K562 (cell line): Measurements from ENCODE around the gene ARPC4. TPM values are rescaled to one million over a fixed set of nuclear protein-coding genes. Genes with fewer than 3 reads are reported as not detected.
A peak's percentile ranks its signal among the peaks of the same experiment; 100 is the strongest.

ENCODE experiments used
- CBX3 ChIP-seq, 2 experiments: IDR thresholded peaks; 1 replicate in 1 of 2; 2 replicates in 1 of 2; pipeline ENCODE4 v1.6.1; 2012; ENCODE audit warnings: inconsistent platforms in 2 of 2, low read length in 2 of 2, borderline replicate concordance in 1 of 2, control low read depth in 1 of 2
- CHCHD3 ChIP-seq: fragments of 250-450 bp; sonication (Bioruptor Pico); IDR thresholded peaks from 2 replicates; pipeline ENCODE4 v2.1.2; 2022; ENCODE audit warnings: mild to moderate bottlenecking
- E2F6 ChIP-seq, 2 experiments: IDR thresholded peaks; 2 replicates each; pipeline ENCODE4 v1.6.1; 2011; ENCODE audit warnings: borderline replicate concordance in 1 of 2, control low read depth in 1 of 2, low read depth in 1 of 2, low read length in 1 of 2, mild to moderate bottlenecking in 1 of 2, mixed read lengths in 1 of 2, moderate library complexity in 1 of 2; ENCODE audit not compliant: insufficient read depth in 1 of 2, insufficient read length in 1 of 2, poor library complexity in 1 of 2, severe bottlenecking in 1 of 2; ENCODE audit errors: extremely low read depth in 1 of 2
- EWSR1 ChIP-seq: fragments of 450-650 bp; IDR thresholded peaks from 2 replicates; pipeline ENCODE4 v1.6.1; 2018; ENCODE audit warnings: borderline replicate concordance, mild to moderate bottlenecking, low read depth, moderate library complexity; ENCODE audit not compliant: partially characterized antibody
- PHF21A ChIP-seq: fragments of 450-650 bp; IDR thresholded peaks from 2 replicates; pipeline ENCODE4 v1.6.1; 2017; ENCODE audit warnings: low read depth, borderline replicate concordance
- RBBP5 ChIP-seq: fragments of 200-600 bp; sonication (generic); IDR thresholded peaks from 2 replicates; pipeline ENCODE4 v1.6.1; 2012; ENCODE audit warnings: borderline replicate concordance, mild to moderate bottlenecking, low read length, control low read depth, inconsistent platforms; ENCODE audit not compliant: insufficient read depth, poor library complexity, severe bottlenecking
- RREB1 ChIP-seq: fragments of 250-450 bp; sonication (Bioruptor Pico); IDR thresholded peaks from 2 replicates; pipeline ENCODE4 v1.4.0; 2020
- SMAD1 ChIP-seq: fragments of 150-350 bp; IDR thresholded peaks from 2 replicates; pipeline ENCODE4 v1.6.1; 2014; ENCODE audit warnings: low read length, low read depth; ENCODE audit not compliant: partially characterized antibody
- SRSF9 ChIP-seq: fragments of 200-400 bp; formaldehyde crosslinking; IDR thresholded peaks from 2 replicates; pipeline ENCODE4 v1.6.1; 2017; ENCODE audit warnings: low read depth, low read length, borderline replicate concordance
- TEAD4 ChIP-seq, 2 experiments: sonication (generic) in 1 of 2; formaldehyde crosslinking in 1 of 2; IDR thresholded peaks; 2 replicates each; pipeline versions ENCODE4 v1.6.1 to v1.8.0; 2012 to 2022; ENCODE audit warnings: borderline replicate concordance in 1 of 2, inconsistent platforms in 1 of 2, low read length in 1 of 2, mild to moderate bottlenecking in 1 of 2, missing genetic modification reagents in 1 of 2
- ZBTB1 ChIP-seq: sonication (generic); formaldehyde crosslinking; IDR thresholded peaks from 2 replicates; pipeline ENCODE4 v1.8.1; 2023; ENCODE audit warnings: missing genetic modification reagents, low read depth, mild to moderate bottlenecking, borderline replicate concordance
- ZBTB33 ChIP-seq: sonication (generic); formaldehyde crosslinking; IDR thresholded peaks from 2 replicates; pipeline ENCODE4 v1.8.1; 2023; ENCODE audit warnings: mild to moderate bottlenecking, missing genetic modification reagents
- ZNF224 ChIP-seq: sonication (generic); formaldehyde crosslinking; IDR thresholded peaks from 2 replicates; pipeline ENCODE4 v1.8.0; 2022; ENCODE audit warnings: mild to moderate bottlenecking, missing genetic modification reagents
- polyA plus RNA-seq, 8 experiments: library from polyadenylated mRNA; depleted of rRNA in 4 of 8; stranded (reverse) in 5 of 8; unstranded in 3 of 8; fragments of >200 nt; fragmentation: Nextera tagmentation in 2 of 8; fragmentation: Illumina TruSeq in 1 of 8; extraction: Ambion mirVana in 2 of 8; extraction: Trizol in 1 of 8; gene quantifications; 2 replicates each; pipeline versions ENCODE4 v1.2.1 to v1.2.3, GENCODE V29; 2011 to 2014; ENCODE audit warnings: inconsistent platforms in 1 of 8, missing spikeins in 1 of 8
- total RNA-seq, 7 experiments: library from RNA; depleted of rRNA in 6 of 7; stranded (reverse); fragments of >200 nt in 6 of 7; fragmentation: Illumina TruSeq in 2 of 7; extraction: Trizol in 2 of 7; gene quantifications; 2 replicates each; pipeline versions ENCODE4 v1.2.1 to v1.2.3, GENCODE V29; 2011 to 2021; ENCODE audit warnings: low replicate concordance in 1 of 7
- TF ChIP-seq, protein P1 (sequence below): fragments of 450-650 bp; IDR thresholded peaks from 2 replicates; pipeline ENCODE4 v1.6.1; 2016

The ARPC4 gene
- total and polyA plus RNA-seq, 9 of the 15 experiments (the other 6 are each of a cell fraction or from before 2014, with no cell fraction given), result 20.1 to 153 (median 119) TPM

DNA sequence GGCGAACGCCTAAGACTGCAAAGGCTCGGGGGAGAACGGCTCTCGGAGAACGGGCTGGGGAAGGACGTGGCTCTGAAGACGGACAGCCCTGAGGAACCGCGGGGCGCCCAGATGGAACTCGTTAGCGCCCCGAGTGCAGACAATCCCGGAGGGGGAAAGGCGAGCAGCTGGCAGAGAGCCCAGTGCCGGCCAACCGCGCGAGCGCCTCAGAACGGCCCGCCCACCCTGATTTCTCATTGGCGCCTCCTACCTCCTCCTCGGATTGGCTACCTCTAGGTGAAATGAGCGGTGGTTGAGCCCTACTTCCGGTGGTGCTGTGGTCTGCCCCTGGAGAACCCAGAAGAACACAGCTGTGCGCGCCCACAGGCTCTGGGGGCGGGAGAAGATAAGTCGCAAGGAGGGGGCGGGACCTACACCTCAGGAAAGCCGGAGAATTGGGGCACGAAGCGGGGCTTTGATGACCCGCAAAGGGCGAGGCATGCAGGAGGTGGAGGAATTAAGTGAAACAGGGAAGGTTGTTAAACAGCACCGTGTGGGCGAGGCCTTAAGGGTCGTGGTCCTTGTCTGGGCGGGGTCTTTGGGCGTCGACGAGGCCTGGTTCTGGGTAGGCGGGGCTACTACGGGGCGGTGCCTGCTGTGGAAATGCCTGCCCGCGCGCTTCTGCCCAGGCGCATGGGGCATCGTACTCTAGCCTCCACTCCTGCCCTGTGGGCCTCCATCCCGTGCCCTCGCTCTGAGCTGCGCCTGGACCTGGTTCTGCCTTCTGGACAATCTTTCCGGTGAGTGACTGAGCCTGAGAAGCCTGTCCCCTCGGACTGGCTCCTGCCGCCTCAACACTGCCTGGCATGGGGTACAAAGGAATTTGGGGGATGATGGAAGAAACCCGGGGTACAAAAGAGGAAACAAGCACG, 43.0 kb upstream of the ARPC4 start, which contains the start of gene OGG1 (continued):
- TF ChIP-seq RREB1 (CRISPR knock-in tag) (no peak), SRSF9 (no peak), EWSR1 (no peak), E2F6 (IDR thresholded peaks at IDR 0.05; ENCODE audit: borderline replicate concordance in 1 of 2, extremely low read depth in 1 of 2, insufficient read depth in 1 of 2, insufficient read length in 1 of 2, low read depth in 1 of 2, low read length in 1 of 2, poor library complexity in 1 of 2, severe bottlenecking in 1 of 2) (peak; percentile 53 to 80), SMAD1 (peak; percentile 76), ZBTB33 (CRISPR knock-in tag) (no peak; the same call in none of the 2 replicates), CBX3 (IDR thresholded peaks at IDR 0.05; ENCODE audit: borderline replicate concordance in 1 of 2, low read length in 2 of 2) (peak in 1 of 2 experiments; percentile 67; a peak in 1 of 3 replicates), ZBTB1 (CRISPR knock-in tag) (peak; percentile 73; the same call in 1 of the 2 replicates), CHCHD3 (CRISPR knock-in tag) (0 out of 2 replicates have a peak, but pooled peaks have one; percentile 18), ZNF224 (CRISPR knock-in tag) (peak; percentile 68; the same call in 1 of the 2 replicates), RBBP5 (peak; percentile 17), PHF21A (no peak), TEAD4 (IDR thresholded peaks at IDR 0.05; ENCODE audit: low read length) (peak; percentile 61), TEAD4 (CRISPR knock-in tag; IDR thresholded peaks at IDR 0.05; ENCODE audit: borderline replicate concordance) (no peak)
- TF ChIP-seq, protein P1, sequence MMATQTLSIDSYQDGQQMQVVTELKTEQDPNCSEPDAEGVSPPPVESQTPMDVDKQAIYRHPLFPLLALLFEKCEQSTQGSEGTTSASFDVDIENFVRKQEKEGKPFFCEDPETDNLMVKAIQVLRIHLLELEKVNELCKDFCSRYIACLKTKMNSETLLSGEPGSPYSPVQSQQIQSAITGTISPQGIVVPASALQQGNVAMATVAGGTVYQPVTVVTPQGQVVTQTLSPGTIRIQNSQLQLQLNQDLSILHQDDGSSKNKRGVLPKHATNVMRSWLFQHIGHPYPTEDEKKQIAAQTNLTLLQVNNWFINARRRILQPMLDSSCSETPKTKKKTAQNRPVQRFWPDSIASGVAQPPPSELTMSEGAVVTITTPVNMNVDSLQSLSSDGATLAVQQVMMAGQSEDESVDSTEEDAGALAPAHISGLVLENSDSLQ, result peak; percentile 81
